Endothelial cell of umbilical vein (primary cell): ENCODE results near the gene ST6GAL1.

Experiments
- EZH2 ChIP-seq: IDR thresholded peaks from 2 replicates; pipeline ENCODE4 v1.6.1; 2012; ENCODE audit warnings: borderline replicate concordance, low read depth, mild to moderate bottlenecking, moderate library complexity, low read length, inconsistent platforms; ENCODE audit not compliant: severe bottlenecking
- TF ChIP-seq, protein P1 (sequence below), 2 donors: IDR thresholded peaks; 1 replicate in 1 of 2; 2 replicates in 1 of 2; pipeline ENCODE4 v1.5.1; 2011; ENCODE audit warnings: low read length in 2 of 2, mild to moderate bottlenecking in 2 of 2, moderate library complexity in 2 of 2, control low read depth in 1 of 2, inconsistent platforms in 1 of 2, low read depth in 1 of 2; ENCODE audit not compliant: insufficient read depth in 1 of 2; ENCODE audit errors: extremely low read depth in 1 of 2

DNA sequence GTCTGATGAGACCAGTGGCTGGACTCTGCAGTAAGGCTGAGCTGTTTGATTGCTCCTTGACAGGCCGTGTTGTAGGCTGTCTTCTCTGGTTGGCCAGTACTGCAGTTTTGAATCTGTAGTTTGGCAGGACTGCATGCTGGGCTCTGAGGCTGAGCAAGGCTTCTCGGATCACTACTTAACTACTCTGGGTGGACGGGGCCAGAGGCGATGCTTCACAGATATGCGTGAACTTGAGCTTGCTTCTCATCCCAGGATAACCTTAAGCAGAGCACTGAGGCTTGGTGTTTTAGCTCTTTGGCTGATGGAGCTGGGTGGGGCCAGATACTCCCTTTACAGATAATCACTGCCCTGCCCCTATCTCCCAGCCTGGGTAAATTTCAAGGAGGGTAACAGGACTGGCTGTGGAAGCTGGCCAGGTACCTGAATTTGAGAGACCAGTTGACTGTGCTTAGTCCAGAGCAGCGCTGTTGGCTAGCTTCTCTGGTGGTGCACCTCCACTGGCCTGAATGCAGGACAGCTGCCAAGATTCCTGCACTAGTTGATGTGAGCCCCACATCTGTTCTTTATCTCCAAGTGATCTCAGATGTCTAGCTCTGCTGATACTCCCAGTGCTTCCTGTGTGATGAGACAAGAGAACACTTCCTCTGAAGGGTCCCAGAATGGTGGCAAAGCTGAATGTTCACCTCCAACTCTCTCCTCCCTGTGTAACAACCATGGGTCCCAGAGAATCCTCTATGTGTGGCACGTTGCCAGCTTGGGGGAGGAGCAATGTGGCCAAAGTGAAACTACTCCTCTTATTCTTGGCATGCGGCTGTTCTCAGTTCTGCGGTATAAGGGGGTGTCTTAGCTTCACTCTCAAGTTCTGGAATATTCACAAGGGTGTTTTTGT lies 171.1 kb downstream of the ST6GAL1 start:
- TF ChIP-seq, protein P1, sequence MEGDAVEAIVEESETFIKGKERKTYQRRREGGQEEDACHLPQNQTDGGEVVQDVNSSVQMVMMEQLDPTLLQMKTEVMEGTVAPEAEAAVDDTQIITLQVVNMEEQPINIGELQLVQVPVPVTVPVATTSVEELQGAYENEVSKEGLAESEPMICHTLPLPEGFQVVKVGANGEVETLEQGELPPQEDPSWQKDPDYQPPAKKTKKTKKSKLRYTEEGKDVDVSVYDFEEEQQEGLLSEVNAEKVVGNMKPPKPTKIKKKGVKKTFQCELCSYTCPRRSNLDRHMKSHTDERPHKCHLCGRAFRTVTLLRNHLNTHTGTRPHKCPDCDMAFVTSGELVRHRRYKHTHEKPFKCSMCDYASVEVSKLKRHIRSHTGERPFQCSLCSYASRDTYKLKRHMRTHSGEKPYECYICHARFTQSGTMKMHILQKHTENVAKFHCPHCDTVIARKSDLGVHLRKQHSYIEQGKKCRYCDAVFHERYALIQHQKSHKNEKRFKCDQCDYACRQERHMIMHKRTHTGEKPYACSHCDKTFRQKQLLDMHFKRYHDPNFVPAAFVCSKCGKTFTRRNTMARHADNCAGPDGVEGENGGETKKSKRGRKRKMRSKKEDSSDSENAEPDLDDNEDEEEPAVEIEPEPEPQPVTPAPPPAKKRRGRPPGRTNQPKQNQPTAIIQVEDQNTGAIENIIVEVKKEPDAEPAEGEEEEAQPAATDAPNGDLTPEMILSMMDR (IDR thresholded peaks at IDR 0.05; ENCODE audit: extremely low read depth in 1 of 2, insufficient read depth in 1 of 2, low read depth in 1 of 2, low read length in 2 of 2) = no peak
- no peak for TF ChIP-seq EZH2
